Gastrocnemius medialis (tissue), 4 donors: ENCODE measurements around the gene LBH. TPM values are rescaled to one million over a fixed set of nuclear protein-coding genes. Genes with fewer than 3 reads are reported as not detected.
A peak's percentile ranks its signal among the peaks of the same experiment; 100 is the strongest.

ENCODE experiments used
- ATAC-seq, 2 donors: fragments of 150-250 bp; one replicate each; pipeline ENCODE4 v1.9.1; 2016
- DNase-seq, 2 donors: peaks; one replicate each; pipeline ENCODE4 v3.0.0-alpha.2; 2019
- H3K27ac ChIP-seq, 4 donors: fragments of 200-600 bp; sonication (generic); 1 replicate in 1 of 4; 2 replicates in 3 of 4; pipeline ENCODE4 v1.5.1; 2016 to 2018; ENCODE audit warnings: mild to moderate bottlenecking in 2 of 4, moderate library complexity in 1 of 4
- H3K27me3 ChIP-seq, 3 donors: fragments of 200-600 bp; sonication (generic) in 2 of 3; 1 replicate in 1 of 3; 2 replicates in 2 of 3; pipeline versions ENCODE4 v1.5.1 to v1.6.0; 2016 to 2019; ENCODE audit warnings: mild to moderate bottlenecking in 1 of 3, moderate library complexity in 1 of 3
- H3K36me3 ChIP-seq, 2 donors: fragments of 200-600 bp; sonication (generic) in 1 of 2; one replicate each; pipeline ENCODE4 v1.5.1; 2017 to 2018
- H3K4me1 ChIP-seq, 2 donors: fragments of 200-600 bp; sonication (generic) in 1 of 2; one replicate each; pipeline ENCODE4 v1.5.1; 2016 to 2017; ENCODE audit warnings: mild to moderate bottlenecking in 2 of 2
- H3K4me3 ChIP-seq, 4 donors: fragments of 200-600 bp; sonication (generic) in 3 of 4; 1 replicate in 1 of 4; 2 replicates in 3 of 4; pipeline ENCODE4 v1.5.1; 2016 to 2019; ENCODE audit warnings: mild to moderate bottlenecking in 2 of 4
- H3K9me3 ChIP-seq, 3 donors: fragments of 200-600 bp; sonication (generic) in 2 of 3; 1 replicate in 1 of 3; 2 replicates in 2 of 3; pipeline ENCODE4 v1.5.1; 2016 to 2019
- POLR2A ChIP-seq, 2 donors: fragments of 450-650 bp; IDR thresholded peaks; one replicate each; pipeline ENCODE4 v1.6.1; 2017; ENCODE audit warnings: antibody characterized with exemption in 2 of 2, mild to moderate bottlenecking in 2 of 2, moderate library complexity in 2 of 2
- in situ Hi-C, 4 donors: fragments of 200-750 bp; cut with MboI; loops; one replicate each; pipeline versions ENCODE4 v1.15.0 to v1.8.0; 2017; ENCODE audit warnings: low sequenced_read_pairs in 4 of 4
- intact Hi-C: fragments of 100-400 bp; cut with DNase I; formaldehyde crosslinking; loops from one replicate; pipeline ENCODE4 v1.15.1; 2023; ENCODE audit warnings: low total_unique reads
- total RNA-seq, 4 donors: library from RNA; depleted of rRNA; stranded (reverse); fragments of >200 nt; gene quantifications; one replicate each; pipeline versions ENCODE4 v1.1.0 to v1.2.3, GENCODE V29; 2016
- TF ChIP-seq, protein P1 (sequence below), 5 experiments: fragments of 450-650 bp in 3 of 5; fragments of 200-600 bp in 2 of 5; sonication (generic) in 2 of 5; IDR thresholded peaks in 4 of 5; conservative IDR thresholded peaks in 1 of 5; 1 replicate in 4 of 5; 2 replicates in 1 of 5; pipeline ENCODE4 v1.5.1; 2016 to 2019; ENCODE audit warnings: antibody characterized with exemption in 5 of 5, mild to moderate bottlenecking in 3 of 5, moderate library complexity in 3 of 5

LBH gene
- total RNA-seq, 4 donors from 2014 or later, result 5.4 to 37.6 (median 12.5) TPM

- no peaks in the 10 kb centered on the region for H3K36me3 ChIP-seq
- no peak for TF ChIP-seq POLR2A (IDR thresholded peaks at IDR 0.05)
- TF ChIP-seq, protein P1, sequence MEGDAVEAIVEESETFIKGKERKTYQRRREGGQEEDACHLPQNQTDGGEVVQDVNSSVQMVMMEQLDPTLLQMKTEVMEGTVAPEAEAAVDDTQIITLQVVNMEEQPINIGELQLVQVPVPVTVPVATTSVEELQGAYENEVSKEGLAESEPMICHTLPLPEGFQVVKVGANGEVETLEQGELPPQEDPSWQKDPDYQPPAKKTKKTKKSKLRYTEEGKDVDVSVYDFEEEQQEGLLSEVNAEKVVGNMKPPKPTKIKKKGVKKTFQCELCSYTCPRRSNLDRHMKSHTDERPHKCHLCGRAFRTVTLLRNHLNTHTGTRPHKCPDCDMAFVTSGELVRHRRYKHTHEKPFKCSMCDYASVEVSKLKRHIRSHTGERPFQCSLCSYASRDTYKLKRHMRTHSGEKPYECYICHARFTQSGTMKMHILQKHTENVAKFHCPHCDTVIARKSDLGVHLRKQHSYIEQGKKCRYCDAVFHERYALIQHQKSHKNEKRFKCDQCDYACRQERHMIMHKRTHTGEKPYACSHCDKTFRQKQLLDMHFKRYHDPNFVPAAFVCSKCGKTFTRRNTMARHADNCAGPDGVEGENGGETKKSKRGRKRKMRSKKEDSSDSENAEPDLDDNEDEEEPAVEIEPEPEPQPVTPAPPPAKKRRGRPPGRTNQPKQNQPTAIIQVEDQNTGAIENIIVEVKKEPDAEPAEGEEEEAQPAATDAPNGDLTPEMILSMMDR (IDR thresholded peaks at IDR 0.05 in 4 of 5, conservative IDR thresholded peaks at IDR 0.05 in 1 of 5), result no peak
- H3K27ac ChIP-seq, result no peak overlapping the region
- no peaks in the 10 kb centered on the region for H3K9me3 ChIP-seq
- H3K27me3 ChIP-seq, result no peaks in the 10 kb centered on the region
- intact Hi-C loops, result no loop called here
- H3K4me1 ChIP-seq, result no peaks in the 10 kb centered on the region
- DNase-seq (no peak), ATAC-seq (no peak)
- in situ Hi-C loops, result no loop called here
- no peak overlapping the region for H3K4me3 ChIP-seq
These were observed 32.9 kb downstream of the LBH start for GRCh38 chr2:30264274-30264673.

- H3K27ac ChIP-seq, result peak overlapping the region in 2 of 4 donors; percentile 12 to 36
- no peaks in the 10 kb centered on the region for H3K27me3 ChIP-seq
- no peak overlapping the region for H3K4me3 ChIP-seq
- H3K9me3 ChIP-seq, result no peaks in the 10 kb centered on the region
- no peak for ATAC-seq
- TF ChIP-seq POLR2A (IDR thresholded peaks at IDR 0.05), result no peak
- TF ChIP-seq, protein P1 (IDR thresholded peaks at IDR 0.05 in 4 of 5, conservative IDR thresholded peaks at IDR 0.05 in 1 of 5), result no peak
- no peaks in the 10 kb centered on the region for H3K36me3 ChIP-seq
- DNase-seq, result no peak
- in situ Hi-C loops, result no loop called here
- H3K4me1 ChIP-seq, result no peaks in the 10 kb centered on the region
- intact Hi-C loops, result no loop called here
These were observed 34.0 kb downstream of the LBH start for GRCh38 chr2:30265052-30266015.

- H3K9me3 ChIP-seq, result no peaks in the 10 kb centered on the region
- no peak overlapping the region for H3K4me3 ChIP-seq
- in situ Hi-C loops (no loop called here), intact Hi-C loops (no loop called here)
- H3K4me1 ChIP-seq, result no peaks in the 10 kb centered on the region
- H3K36me3 ChIP-seq, result no peaks in the 10 kb centered on the region
- no peaks in the 10 kb centered on the region for H3K27me3 ChIP-seq
- ATAC-seq (peak in 1 of 2 donors; percentile 33), DNase-seq (no peak)
- TF ChIP-seq POLR2A (IDR thresholded peaks at IDR 0.05), result no peak
- TF ChIP-seq, protein P1 (IDR thresholded peaks at IDR 0.05 in 4 of 5, conservative IDR thresholded peaks at IDR 0.05 in 1 of 5), result no peak
- H3K27ac ChIP-seq, result peak overlapping the region in 2 of 4 donors; percentile 12 to 36
These were observed 34.8 kb downstream of the LBH start for GRCh38 chr2:30266051-30266621.

GRCh38 chr2:30266705-30267104 lies 35.4 kb downstream of the LBH start:
- Histone ChIP-seq H3K9me3 (no peaks in the 10 kb centered on the region), H3K4me3 (no peak overlapping the region), H3K36me3 (no peaks in the 10 kb centered on the region), H3K27ac (no peak overlapping the region), H3K27me3 (no peaks in the 10 kb centered on the region), H3K4me1 (no peaks in the 10 kb centered on the region)
- in situ Hi-C loops, result no loop called here
- no peak for TF ChIP-seq POLR2A (IDR thresholded peaks at IDR 0.05)
- TF ChIP-seq, protein P1 (IDR thresholded peaks at IDR 0.05 in 4 of 5, conservative IDR thresholded peaks at IDR 0.05 in 1 of 5), result no peak
- intact Hi-C loops, result no loop called here
- DNase-seq (no peak), ATAC-seq (no peak)
